HEK293 (cell line): ENCODE measurements around the gene NSMCE1.

Experiments used
- ZBTB48 ChIP-seq: fragments of 450-650 bp; formaldehyde crosslinking; IDR thresholded peaks from 2 replicates; pipeline ENCODE4 v1.5.1; 2016; ENCODE audit warnings: missing biosample characterization, missing genetic modification characterization
- TF ChIP-seq, protein P1 (sequence below): fragments of 450-650 bp; formaldehyde crosslinking; IDR thresholded peaks from 2 replicates; pipeline ENCODE4 v1.5.0; 2017; ENCODE audit warnings: missing biosample characterization, missing genetic modification characterization, borderline replicate concordance
- TF ChIP-seq, protein P2 (sequence below): fragments of 450-650 bp; formaldehyde crosslinking; IDR thresholded peaks from 2 replicates; pipeline ENCODE4 v1.5.1; 2016; ENCODE audit warnings: missing biosample characterization, missing genetic modification characterization

DNA sequence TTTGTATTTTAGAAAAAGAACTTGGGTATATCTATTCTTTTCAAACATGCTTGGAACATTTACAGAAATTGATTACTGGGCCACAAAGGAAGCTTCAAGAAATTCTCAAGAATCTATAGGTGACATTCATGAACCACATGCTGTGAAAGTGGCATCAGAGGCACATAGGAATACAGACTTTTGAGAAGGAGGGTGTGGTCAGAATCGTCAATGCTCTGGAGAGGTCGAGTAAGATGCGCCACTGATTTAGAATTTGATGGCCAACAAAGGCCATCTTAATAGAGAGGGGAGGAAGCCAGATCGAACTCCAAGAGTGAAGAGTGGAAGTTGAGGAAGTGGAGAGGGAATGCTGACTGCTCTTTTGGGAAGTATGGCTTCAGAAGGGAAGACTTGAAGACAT lies 3.5 kb upstream of the NSMCE1 start:
- TF ChIP-seq, protein P1, sequence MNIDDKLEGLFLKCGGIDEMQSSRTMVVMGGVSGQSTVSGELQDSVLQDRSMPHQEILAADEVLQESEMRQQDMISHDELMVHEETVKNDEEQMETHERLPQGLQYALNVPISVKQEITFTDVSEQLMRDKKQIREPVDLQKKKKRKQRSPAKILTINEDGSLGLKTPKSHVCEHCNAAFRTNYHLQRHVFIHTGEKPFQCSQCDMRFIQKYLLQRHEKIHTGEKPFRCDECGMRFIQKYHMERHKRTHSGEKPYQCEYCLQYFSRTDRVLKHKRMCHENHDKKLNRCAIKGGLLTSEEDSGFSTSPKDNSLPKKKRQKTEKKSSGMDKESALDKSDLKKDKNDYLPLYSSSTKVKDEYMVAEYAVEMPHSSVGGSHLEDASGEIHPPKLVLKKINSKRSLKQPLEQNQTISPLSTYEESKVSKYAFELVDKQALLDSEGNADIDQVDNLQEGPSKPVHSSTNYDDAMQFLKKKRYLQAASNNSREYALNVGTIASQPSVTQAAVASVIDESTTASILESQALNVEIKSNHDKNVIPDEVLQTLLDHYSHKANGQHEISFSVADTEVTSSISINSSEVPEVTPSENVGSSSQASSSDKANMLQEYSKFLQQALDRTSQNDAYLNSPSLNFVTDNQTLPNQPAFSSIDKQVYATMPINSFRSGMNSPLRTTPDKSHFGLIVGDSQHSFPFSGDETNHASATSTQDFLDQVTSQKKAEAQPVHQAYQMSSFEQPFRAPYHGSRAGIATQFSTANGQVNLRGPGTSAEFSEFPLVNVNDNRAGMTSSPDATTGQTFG (tag by site-specific recombination): no peak
- TF ChIP-seq, protein P2, sequence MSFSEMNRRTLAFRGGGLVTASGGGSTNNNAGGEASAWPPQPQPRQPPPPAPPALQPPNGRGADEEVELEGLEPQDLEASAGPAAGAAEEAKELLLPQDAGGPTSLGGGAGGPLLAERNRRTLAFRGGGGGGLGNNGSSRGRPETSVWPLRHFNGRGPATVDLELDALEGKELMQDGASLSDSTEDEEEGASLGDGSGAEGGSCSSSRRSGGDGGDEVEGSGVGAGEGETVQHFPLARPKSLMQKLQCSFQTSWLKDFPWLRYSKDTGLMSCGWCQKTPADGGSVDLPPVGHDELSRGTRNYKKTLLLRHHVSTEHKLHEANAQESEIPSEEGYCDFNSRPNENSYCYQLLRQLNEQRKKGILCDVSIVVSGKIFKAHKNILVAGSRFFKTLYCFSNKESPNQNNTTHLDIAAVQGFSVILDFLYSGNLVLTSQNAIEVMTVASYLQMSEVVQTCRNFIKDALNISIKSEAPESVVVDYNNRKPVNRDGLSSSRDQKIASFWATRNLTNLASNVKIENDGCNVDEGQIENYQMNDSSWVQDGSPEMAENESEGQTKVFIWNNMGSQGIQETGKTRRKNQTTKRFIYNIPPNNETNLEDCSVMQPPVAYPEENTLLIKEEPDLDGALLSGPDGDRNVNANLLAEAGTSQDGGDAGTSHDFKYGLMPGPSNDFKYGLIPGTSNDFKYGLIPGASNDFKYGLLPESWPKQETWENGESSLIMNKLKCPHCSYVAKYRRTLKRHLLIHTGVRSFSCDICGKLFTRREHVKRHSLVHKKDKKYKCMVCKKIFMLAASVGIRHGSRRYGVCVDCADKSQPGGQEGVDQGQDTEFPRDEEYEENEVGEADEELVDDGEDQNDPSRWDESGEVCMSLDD (tag by site-specific recombination): no peak
- TF ChIP-seq ZBTB48: no peak
